Motor neuron (in vitro differentiated cells): ENCODE measurements around the gene AKAP8L. TPM values are rescaled to one million over a fixed set of nuclear protein-coding genes. Genes with fewer than 3 reads are reported as not detected.
"Not testable (repeated sequence)": the region's sequence is repeated elsewhere in the genome, so short reads cannot be mapped to it uniquely, and the experiment has no call there.

ENCODE experiments used
- ATAC-seq, 8 experiments: fragments of 200-7000 bp; cut with Tn5 transposase; replicated peaks in 6 of 8; 2 replicates each; pipeline ENCODE4 v1.8.0; 2021; ENCODE audit warnings: mild to moderate bottlenecking in 8 of 8, moderate library complexity in 8 of 8
- H3K27ac ChIP-seq, 2 donors: fragments of 250-450 bp; sonication (Bioruptor Pico); 2 replicates each; pipeline ENCODE4 v1.9.0; 2021; ENCODE audit warnings: antibody characterized with exemption in 2 of 2, mild to moderate bottlenecking in 2 of 2, moderate library complexity in 1 of 2
- H3K4me1 ChIP-seq, 2 donors: fragments of 250-450 bp; sonication (Bioruptor Pico); replicated peaks in 1 of 2; 2 replicates each; pipeline ENCODE4 v1.6.1; 2021; ENCODE audit warnings: antibody characterized with exemption in 2 of 2, mild to moderate bottlenecking in 2 of 2, moderate library complexity in 1 of 2
- H3K4me3 ChIP-seq, 5 donors: fragments of 250-450 bp; sonication (Bioruptor Pico); 2 replicates each; pipeline ENCODE4 v1.9.0; 2021; ENCODE audit warnings: antibody characterized with exemption in 5 of 5, mild to moderate bottlenecking in 5 of 5, moderate library complexity in 4 of 5
- WGBS, 10 experiments: fragments of 450-650 bp; shearing (Covaris generic); methylation state at CpG; one replicate each; pipeline ENCODE4 v1.0.0; 2022; 5-methylcytosine and 5-hydroxymethylcytosine counted together
- in situ Hi-C, 9 experiments: fragments of 400-800 bp; cut with MboI; loops; one replicate each; pipeline ENCODE4 v1.15.0; 2021; ENCODE audit warnings: low sequenced_read_pairs in 9 of 9, low pct_unique_long_range_greater_than_20kb in 2 of 9; ENCODE audit not compliant: unreplicated experiment in 9 of 9
- total RNA-seq, 8 experiments: library from RNA; unstranded; fragments of 300-600 nt; gene quantifications; 2 replicates each; pipeline versions ENCODE4 v1.2.3 to v1.2.4, GENCODE V29; 2022

Gene AKAP8L
- total RNA-seq, 8 experiments from 2014 or later: 71.1 to 147 (median 108) TPM

GRCh38 chr19:15412832-15413231, 6.0 kb downstream of the AKAP8L start:
- 33 to 90% (median 86%) methylated on average over 1 to 3 of the region's 4 CpGs; no CpG with 5 or more reads in 3 of the 10 experiments for WGBS, 10 experiments
- Histone ChIP-seq H3K27ac (no peak overlapping the region), H3K4me3 (no peak overlapping the region), H3K4me1 (peaks cover 18 to 34% of the 10 kb centered on the region in 2 donors)
- in situ Hi-C loops: loop anchor here in 1 of 9 experiments (25.0 kb wide), 1 partner anchor 774 kb away; the partner anchor contains the start of genes AP1M1 and FAM32A
- peak in 1 of 8 experiments; percentile 64 for ATAC-seq

GRCh38 chr19:15411351-15411750, 7.4 kb downstream of the AKAP8L start:
- H3K4me1 ChIP-seq: peaks cover 11 to 26% of the 10 kb centered on the region in 2 donors
- in situ Hi-C loops: loop anchor here in 1 of 9 experiments (25.0 kb wide), 1 partner anchor 776 kb away; the partner anchor contains the start of genes AP1M1 and FAM32A
- 90 to 100% (median 96%) methylated on average over 2 of the region's 2 CpGs; no CpG with 5 or more reads in 5 of the 10 experiments for WGBS, 10 experiments
- H3K27ac ChIP-seq, H3K4me3 ChIP-seq: not testable (repeated sequence)
- peak in 1 of 8 experiments; percentile 23 for ATAC-seq

GRCh38 chr19:15404780-15405211, 14.0 kb downstream of the AKAP8L start:
- no peak overlapping the region for H3K4me3 ChIP-seq
- peak overlapping the region in 1 of 2 donors; percentile 44 for H3K27ac ChIP-seq
- WGBS, 10 experiments: 20 to 100% (median 55%) methylated on average over 1 to 3 of the region's 3 CpGs; no CpG with 5 or more reads in 4 of the 10 experiments
- ATAC-seq: peak in 6 of 8 experiments; percentile 9 to 82 (median 58)
- H3K4me1 ChIP-seq: peaks cover 14 to 16% of the 10 kb centered on the region in 2 donors
- in situ Hi-C loops: loop anchor here in 1 of 9 experiments (25.0 kb wide), 1 partner anchor 783 kb away; the partner anchor contains the start of genes AP1M1 and FAM32A

- in situ Hi-C loops: loop anchor here in 1 of 9 experiments (25.0 kb wide), 1 partner anchor 783 kb away; the partner anchor contains the start of genes AP1M1 and FAM32A
- peaks cover 14 to 16% of the 10 kb centered on the region in 2 donors for H3K4me1 ChIP-seq
- ATAC-seq: peak in 2 of 8 experiments; percentile 53 to 60
- H3K4me3 ChIP-seq: no peak overlapping the region
- H3K27ac ChIP-seq: no peak overlapping the region
- WGBS, 10 experiments: 20 to 100% (median 83%) methylated on average over 1 to 5 of the region's 7 CpGs; no CpG with 5 or more reads in 1 of the 10 experiments
These were observed 14.6 kb downstream of the AKAP8L start for GRCh38 chr19:15404097-15404779.

- H3K4me3 ChIP-seq: no peak overlapping the region
- WGBS, 10 experiments: 80 to 100% (median 90%) methylated on average over 1 to 4 of the region's 10 CpGs; no CpG with 5 or more reads in 3 of the 10 experiments
- H3K4me1 ChIP-seq: peaks cover 14 to 16% of the 10 kb centered on the region in 2 donors
- in situ Hi-C loops: loop anchor here in 1 of 9 experiments (25.0 kb wide), 1 partner anchor 784 kb away; the partner anchor contains the start of genes AP1M1 and FAM32A
- ATAC-seq: no peak
- H3K27ac ChIP-seq: no peak overlapping the region
These were observed 15.6 kb downstream of the AKAP8L start for GRCh38 chr19:15403151-15403531.

GRCh38 chr19:15402411-15403150, 16.2 kb downstream of the AKAP8L start:
- Histone ChIP-seq H3K4me1 (peaks cover 13 to 14% of the 10 kb centered on the region in 2 donors), H3K4me3 (no peak overlapping the region), H3K27ac (no peak overlapping the region)
- in situ Hi-C loops: loop anchor here in 1 of 9 experiments (25.0 kb wide), 1 partner anchor 785 kb away; the partner anchor contains the start of genes AP1M1 and FAM32A
- 40 to 100% (median 92%) methylated on average over 1 to 5 of the region's 15 CpGs; no CpG with 5 or more reads in 3 of the 10 experiments for WGBS, 10 experiments
- no peak for ATAC-seq

GRCh38 chr19:15401397-15401710, 17.4 kb downstream of the AKAP8L start:
- no peak overlapping the region for H3K27ac ChIP-seq
- peaks cover 13 to 14% of the 10 kb centered on the region in 2 donors for H3K4me1 ChIP-seq
- no peak overlapping the region for H3K4me3 ChIP-seq
- ATAC-seq: no peak
- 97 to 100% methylated on average over 2 to 6 of the region's 17 CpGs; no CpG with 5 or more reads in 8 of the 10 experiments for WGBS, 10 experiments
- in situ Hi-C loops: loop anchor here in 1 of 9 experiments (25.0 kb wide), 1 partner anchor 786 kb away; the partner anchor contains the start of genes AP1M1 and FAM32A

- 56 to 100% (median 96%) methylated on average over 1 to 5 of the region's 29 CpGs; no CpG with 5 or more reads in 5 of the 10 experiments for WGBS, 10 experiments
- Histone ChIP-seq H3K27ac (no peak overlapping the region), H3K4me1 (peaks cover 13 to 14% of the 10 kb centered on the region in 2 donors), H3K4me3 (no peak overlapping the region)
- in situ Hi-C loops: loop anchor here in 1 of 9 experiments (25.0 kb wide), 1 partner anchor 787 kb away; the partner anchor contains the start of genes AP1M1 and FAM32A
- ATAC-seq: no peak
These were observed 18.0 kb downstream of the AKAP8L start for GRCh38 chr19:15400521-15401396.

GRCh38 chr19:15399635-15400034, 19.2 kb downstream of the AKAP8L start:
- Histone ChIP-seq H3K27ac (no peak overlapping the region), H3K4me3 (no peak overlapping the region), H3K4me1 (peaks cover 7% of the 10 kb centered on the region in 2 donors)
- 92 to 100% (median 98%) methylated on average over 2 to 8 of the region's 14 CpGs; no CpG with 5 or more reads in 7 of the 10 experiments for WGBS, 10 experiments
- peak in 2 of 8 experiments; percentile 6 to 9 for ATAC-seq
- in situ Hi-C loops: loop anchor here in 1 of 9 experiments (25.0 kb wide), 1 partner anchor 788 kb away; the partner anchor contains the start of genes AP1M1 and FAM32A

- no peak overlapping the region for H3K4me3 ChIP-seq
- WGBS, 10 experiments: 94 to 100% methylated on average over 1 to 6 of the region's 8 CpGs; no CpG with 5 or more reads in 8 of the 10 experiments
- in situ Hi-C loops: no loop called here
- peaks cover 2 to 3% of the 10 kb centered on the region in 2 donors for H3K4me1 ChIP-seq
- H3K27ac ChIP-seq: no peak overlapping the region
- ATAC-seq: no peak
These were observed 19.6 kb downstream of the AKAP8L start for GRCh38 chr19:15399234-15399515.

GRCh38 chr19:15398501-15399233, 20.1 kb downstream of the AKAP8L start:
- H3K27ac ChIP-seq: no peak overlapping the region
- H3K4me1 ChIP-seq: no peaks in the 10 kb centered on the region
- H3K4me3 ChIP-seq: no peak overlapping the region
- peak in 5 of 8 experiments; percentile 14 to 38 (median 31) for ATAC-seq
- WGBS, 10 experiments: 83 to 100% (median 91%) methylated on average over 1 to 9 of the region's 50 CpGs; no CpG with 5 or more reads in 5 of the 10 experiments
- in situ Hi-C loops: no loop called here
